CD4-positive, alpha-beta T cell (primary cell): ENCODE data around the gene ATP8B2. TPM values are rescaled to one million over a fixed set of nuclear protein-coding genes. Genes with fewer than 3 reads are reported as not detected.
A peak's percentile ranks its signal among the peaks of the same experiment; 100 is the strongest.

ENCODE experiments used
- ATAC-seq: fragments of 200-7000 bp; cut with Tn5 transposase; one replicate; pipeline ENCODE4 v1.10.0; 2022; ENCODE audit warnings: mild to moderate bottlenecking; ENCODE audit not compliant: poor library complexity
- CTCF ChIA-PET: fragments of 350-600 bp; sonication (Branson Sonifier 250); formaldehyde crosslinking; loops from one replicate; lab custom pipeline; 2021; ENCODE audit warnings: antibody characterized with exemption, inconsistent platforms; lab: Charles Lee
- POLR2A ChIA-PET: fragments of 350-600 bp; sonication (Branson Sonifier 250); formaldehyde crosslinking; loops from one replicate; lab custom pipeline; 2021; ENCODE audit warnings: antibody characterized with exemption, inconsistent platforms; lab: Charles Lee
- DNase-seq, 14 experiments: peaks; one replicate each; pipeline ENCODE4 v3.0.0-alpha.2; 2013 to 2020; ENCODE audit warnings: mixed read lengths in 2 of 14
- H3K27ac ChIP-seq, 2 donors: one replicate each; pipeline versions ENCODE4 v1.5.1 to v1.7.0; 2013; ENCODE audit warnings: low read length in 2 of 2, low read depth in 1 of 2, mild to moderate bottlenecking in 1 of 2
- H3K27me3 ChIP-seq, 2 experiments: 1 replicate in 1 of 2; 2 replicates in 1 of 2; pipeline versions ENCODE4 v1.6.1 to v1.7.0; 2013; ENCODE audit warnings: low read length in 2 of 2, control low read depth in 1 of 2, mild to moderate bottlenecking in 1 of 2, moderate library complexity in 1 of 2; ENCODE audit not compliant: insufficient read depth in 2 of 2, control insufficient read depth in 1 of 2
- H3K36me3 ChIP-seq: one replicate; pipeline ENCODE4 v1.6.1; 2013; ENCODE audit warnings: low read length, control low read depth; ENCODE audit not compliant: insufficient read depth
- H3K4me1 ChIP-seq: one replicate; pipeline ENCODE4 v1.6.1; 2013; ENCODE audit warnings: low read length, control low read depth; ENCODE audit not compliant: insufficient read depth
- H3K4me3 ChIP-seq: one replicate; pipeline ENCODE4 v1.5.1; 2013; ENCODE audit warnings: mild to moderate bottlenecking, low read length, moderate library complexity
- H3K9me3 ChIP-seq, 2 experiments: 1 replicate in 1 of 2; 2 replicates in 1 of 2; pipeline versions ENCODE4 v1.6.1 to v1.7.0; 2013; ENCODE audit warnings: low read length in 2 of 2, mild to moderate bottlenecking in 2 of 2, control low read depth in 1 of 2, moderate library complexity in 1 of 2; ENCODE audit not compliant: control insufficient read depth in 1 of 2, insufficient read depth in 1 of 2
- H3K27ac Mint-ChIP-seq: one replicate; pipeline ENCODE4 v1.8.0; 2020; ENCODE audit warnings: mixed read lengths
- H3K27me3 Mint-ChIP-seq: one replicate; pipeline ENCODE4 v1.8.0; 2021; ENCODE audit warnings: mixed read lengths
- H3K36me3 Mint-ChIP-seq: one replicate; pipeline ENCODE4 v1.8.0; 2021; ENCODE audit warnings: low read depth, mixed read lengths
- H3K4me1 Mint-ChIP-seq: one replicate; pipeline ENCODE4 v1.8.0; 2021; ENCODE audit warnings: low read depth, mixed read lengths
- H3K4me3 Mint-ChIP-seq: one replicate; pipeline ENCODE4 v1.8.0; 2020; ENCODE audit warnings: mild to moderate bottlenecking, mixed read lengths
- H3K9me3 Mint-ChIP-seq: one replicate; pipeline ENCODE4 v1.8.0; 2020; ENCODE audit warnings: mixed read lengths
- CTCF ChIP-seq: fragments of 200-600 bp; IDR thresholded peaks from one replicate; pipeline ENCODE4 v1.8.0; 2022; ENCODE audit warnings: antibody characterized with exemption, mild to moderate bottlenecking
- intact Hi-C, 2 experiments: fragments of 100-400 bp; cut with DNase I in 1 of 2; cut with micrococcal nuclease in 1 of 2; formaldehyde crosslinking; loops; one replicate each; pipeline versions ENCODE4 v1.15.1 to v1.9.0; 2023 to 2025; cut with DNase I, micrococcal nuclease
- total RNA-seq, 174 experiments: library from RNA in 2 of 174; stranded (reverse) in 2 of 174; gene quantifications; one replicate each; pipeline ENCODE4 v1.2.3 and lab custom pipeline; 2021 to 2026

The ATP8B2 gene
- total RNA-seq, 2 experiments from 2014 or later = 72.7 to 80.7 TPM

- peak overlapping the region; percentile 70 for H3K4me3 ChIP-seq
- intact Hi-C loops = loop anchor here (1.0 to 10.0 kb wide), 5 partner anchors 8 to 758 kb away; partner anchors contain the start of genes UBAP2L (in 1 of the 2) and UBE2Q1 (in 1 of the 2)
- peak overlapping the region; percentile 92 for H3K4me3 Mint-ChIP-seq
- no peaks in the 10 kb centered on the region for H3K9me3 Mint-ChIP-seq
- H3K4me1 ChIP-seq = peaks cover 71% of the 10 kb centered on the region
- ATAC-seq (no peak), DNase-seq (peak in 4 of 14 experiments; percentile 30 to 50 (median 32))
- H3K36me3 ChIP-seq = peaks cover 27% of the 10 kb centered on the region
- CTCF ChIA-PET = interaction anchor here (1.8 to 5.2 kb wide), 3 partner anchors 9 to 50 kb away, joined by 4 to 61 read pairs (median 23); no protein-coding TSS in a partner anchor
- H3K27me3 Mint-ChIP-seq = no peaks in the 10 kb centered on the region
- H3K27ac ChIP-seq = peak overlapping the region; percentile 80 to 86
- peaks cover 55% of the 10 kb centered on the region for H3K4me1 Mint-ChIP-seq
- no peak for TF ChIP-seq CTCF
- POLR2A ChIA-PET = interaction anchor here (0.6 to 6.6 kb wide), 15 partner anchors 9 to 647 kb away, joined by 3 to 94 read pairs (median 3); partner anchors contain the start of genes DENND4B and HAX1
- H3K27me3 ChIP-seq = no peaks in the 10 kb centered on the region
- peak overlapping the region; percentile 90 for H3K27ac Mint-ChIP-seq
- peaks cover 48% of the 10 kb centered on the region for H3K36me3 Mint-ChIP-seq
- no peaks in the 10 kb centered on the region for H3K9me3 ChIP-seq
Observed at GRCh38 chr1:154326546-154327465, 1.5 kb downstream of the ATP8B2 start.

DNA sequence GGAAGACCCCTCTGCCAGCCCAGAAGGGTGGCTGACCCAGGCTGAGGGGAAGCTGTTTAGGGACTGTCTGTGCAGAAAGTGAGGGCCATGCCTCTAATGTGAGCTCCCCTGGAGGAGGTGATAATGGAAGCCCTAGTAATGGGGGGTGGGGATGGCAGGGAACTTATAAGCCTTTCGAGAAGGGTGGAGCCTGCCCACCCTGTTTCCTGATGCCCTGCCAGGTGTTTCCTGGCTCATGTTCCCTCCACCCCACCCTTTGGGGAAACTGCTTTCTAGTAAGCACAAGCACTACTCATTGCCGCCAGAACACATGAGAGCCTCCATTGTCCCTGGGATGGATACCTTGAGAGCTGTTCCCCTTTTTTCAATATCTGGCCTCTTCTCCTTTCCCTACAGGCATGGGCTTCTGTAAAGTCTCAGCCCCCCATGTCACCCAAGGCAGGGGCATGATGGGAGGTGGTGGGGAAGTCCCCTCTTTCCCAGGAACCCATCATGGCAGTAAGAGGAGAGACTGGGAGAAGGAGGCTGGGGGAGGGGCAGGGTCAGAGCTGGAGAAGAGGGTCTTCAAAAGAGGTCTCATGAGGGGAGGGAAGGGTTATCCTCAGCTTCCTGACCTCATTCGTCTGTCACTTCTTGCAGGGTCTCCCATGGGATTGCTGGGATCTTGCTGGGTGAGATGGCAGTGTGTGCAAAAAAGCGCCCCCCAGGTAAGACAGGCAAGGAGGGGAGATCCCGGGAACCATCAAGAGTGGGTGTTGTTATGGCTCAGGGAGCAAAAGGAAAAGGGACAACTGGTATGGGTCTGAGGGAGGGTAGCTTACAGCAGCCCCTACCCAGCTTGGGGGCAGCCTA is 2.4 kb downstream of the ATP8B2 start:
- peak overlapping the region; percentile 70 for H3K4me3 ChIP-seq
- TF ChIP-seq CTCF = no peak
- H3K36me3 Mint-ChIP-seq = peaks cover 57% of the 10 kb centered on the region
- DNase-seq (peak in 5 of 14 experiments; percentile 20 to 76 (median 64)), ATAC-seq (peak; percentile 4)
- POLR2A ChIA-PET = interaction anchor here (0.6 to 6.6 kb wide), 18 partner anchors 8 to 360 kb away, joined by 3 to 94 read pairs (median 4); partner anchors contain the start of genes CREB3L4, HAX1 and UBAP2L
- intact Hi-C loops = loop anchor here (2.0 to 10.0 kb wide), 5 partner anchors 15 to 757 kb away; partner anchors contain the start of genes UBAP2L (in 1 of the 2) and UBE2Q1 (in 1 of the 2)
- CTCF ChIA-PET = interaction anchor here (0.8 to 5.2 kb wide), 3 partner anchors 8 to 55 kb away, joined by 3 to 61 read pairs (median 15); no protein-coding TSS in a partner anchor
- H3K9me3 Mint-ChIP-seq = no peaks in the 10 kb centered on the region
- peak overlapping the region; percentile 90 for H3K27ac Mint-ChIP-seq
- H3K36me3 ChIP-seq = peaks cover 36% of the 10 kb centered on the region
- peaks cover 62% of the 10 kb centered on the region for H3K4me1 Mint-ChIP-seq
- H3K27me3 ChIP-seq = no peaks in the 10 kb centered on the region
- H3K9me3 ChIP-seq = no peaks in the 10 kb centered on the region
- H3K27ac ChIP-seq = peak overlapping the region; percentile 77 to 86
- peaks cover 75% of the 10 kb centered on the region for H3K4me1 ChIP-seq
- no peaks in the 10 kb centered on the region for H3K27me3 Mint-ChIP-seq
- peak overlapping the region; percentile 92 for H3K4me3 Mint-ChIP-seq
